Measurements from ENCODE around the gene LRRN4CL. TPM values are rescaled to one million over a fixed set of nuclear protein-coding genes. Genes with fewer than 3 reads are reported as not detected.

LRRN4CL gene
- total RNA-seq, 1 donor from 2014 or later = not detected

DNA sequence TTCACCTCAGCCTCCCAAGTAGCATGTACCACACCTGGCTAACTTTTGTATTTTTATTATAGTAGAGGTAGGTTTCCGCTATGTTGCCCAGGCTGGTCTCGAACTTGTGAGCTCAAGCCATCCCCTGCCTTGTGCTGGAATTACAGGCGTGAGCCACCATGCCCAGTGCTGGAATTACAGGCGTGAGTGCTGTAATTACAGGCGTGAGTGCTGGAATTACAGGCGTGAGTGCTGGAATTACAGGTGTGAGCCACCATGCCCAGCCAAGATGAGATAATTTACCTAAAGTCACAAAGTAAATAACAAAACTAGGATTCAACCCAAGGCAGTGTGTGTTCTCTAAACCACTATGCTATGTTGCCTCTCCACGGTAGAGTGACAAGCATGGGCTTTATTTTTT, 6.8 kb downstream of the LRRN4CL start:
- no peak for DNase-seq (ENCODE audit: low read depth)
- no peak overlapping the region for H3K4me3 ChIP-seq (ENCODE audit: low read depth, low read length)
- TF ChIP-seq, protein P1, sequence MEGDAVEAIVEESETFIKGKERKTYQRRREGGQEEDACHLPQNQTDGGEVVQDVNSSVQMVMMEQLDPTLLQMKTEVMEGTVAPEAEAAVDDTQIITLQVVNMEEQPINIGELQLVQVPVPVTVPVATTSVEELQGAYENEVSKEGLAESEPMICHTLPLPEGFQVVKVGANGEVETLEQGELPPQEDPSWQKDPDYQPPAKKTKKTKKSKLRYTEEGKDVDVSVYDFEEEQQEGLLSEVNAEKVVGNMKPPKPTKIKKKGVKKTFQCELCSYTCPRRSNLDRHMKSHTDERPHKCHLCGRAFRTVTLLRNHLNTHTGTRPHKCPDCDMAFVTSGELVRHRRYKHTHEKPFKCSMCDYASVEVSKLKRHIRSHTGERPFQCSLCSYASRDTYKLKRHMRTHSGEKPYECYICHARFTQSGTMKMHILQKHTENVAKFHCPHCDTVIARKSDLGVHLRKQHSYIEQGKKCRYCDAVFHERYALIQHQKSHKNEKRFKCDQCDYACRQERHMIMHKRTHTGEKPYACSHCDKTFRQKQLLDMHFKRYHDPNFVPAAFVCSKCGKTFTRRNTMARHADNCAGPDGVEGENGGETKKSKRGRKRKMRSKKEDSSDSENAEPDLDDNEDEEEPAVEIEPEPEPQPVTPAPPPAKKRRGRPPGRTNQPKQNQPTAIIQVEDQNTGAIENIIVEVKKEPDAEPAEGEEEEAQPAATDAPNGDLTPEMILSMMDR (conservative IDR thresholded peaks at IDR 0.05; ENCODE audit: low read depth, low read length) = no peak

DNA sequence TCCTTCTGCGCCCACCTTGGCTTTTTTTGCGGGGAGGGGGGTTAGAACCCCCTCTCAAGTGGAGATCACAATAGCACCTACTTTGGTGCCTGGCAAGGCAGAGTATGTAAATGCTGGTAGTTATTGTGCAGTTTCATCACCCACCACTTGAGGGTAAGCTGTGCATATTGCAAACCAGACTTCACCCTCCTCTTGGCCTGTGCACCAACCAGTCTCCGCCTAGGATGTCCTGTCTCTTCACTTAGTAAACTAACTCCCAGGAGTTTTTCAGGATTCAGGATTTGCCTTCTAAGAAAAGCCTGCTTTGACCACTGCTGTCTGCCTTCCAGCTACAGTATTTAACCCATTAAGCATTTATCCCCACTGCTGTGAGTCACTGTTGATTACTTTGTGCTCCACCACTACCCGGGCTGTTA, 8.5 kb downstream of the LRRN4CL start:
- peak; percentile 31 for DNase-seq (ENCODE audit: low read depth)
- no peak overlapping the region for H3K4me3 ChIP-seq (ENCODE audit: low read depth, low read length)
- TF ChIP-seq, protein P1 (conservative IDR thresholded peaks at IDR 0.05; ENCODE audit: low read depth, low read length) = peak; percentile 67

DNA sequence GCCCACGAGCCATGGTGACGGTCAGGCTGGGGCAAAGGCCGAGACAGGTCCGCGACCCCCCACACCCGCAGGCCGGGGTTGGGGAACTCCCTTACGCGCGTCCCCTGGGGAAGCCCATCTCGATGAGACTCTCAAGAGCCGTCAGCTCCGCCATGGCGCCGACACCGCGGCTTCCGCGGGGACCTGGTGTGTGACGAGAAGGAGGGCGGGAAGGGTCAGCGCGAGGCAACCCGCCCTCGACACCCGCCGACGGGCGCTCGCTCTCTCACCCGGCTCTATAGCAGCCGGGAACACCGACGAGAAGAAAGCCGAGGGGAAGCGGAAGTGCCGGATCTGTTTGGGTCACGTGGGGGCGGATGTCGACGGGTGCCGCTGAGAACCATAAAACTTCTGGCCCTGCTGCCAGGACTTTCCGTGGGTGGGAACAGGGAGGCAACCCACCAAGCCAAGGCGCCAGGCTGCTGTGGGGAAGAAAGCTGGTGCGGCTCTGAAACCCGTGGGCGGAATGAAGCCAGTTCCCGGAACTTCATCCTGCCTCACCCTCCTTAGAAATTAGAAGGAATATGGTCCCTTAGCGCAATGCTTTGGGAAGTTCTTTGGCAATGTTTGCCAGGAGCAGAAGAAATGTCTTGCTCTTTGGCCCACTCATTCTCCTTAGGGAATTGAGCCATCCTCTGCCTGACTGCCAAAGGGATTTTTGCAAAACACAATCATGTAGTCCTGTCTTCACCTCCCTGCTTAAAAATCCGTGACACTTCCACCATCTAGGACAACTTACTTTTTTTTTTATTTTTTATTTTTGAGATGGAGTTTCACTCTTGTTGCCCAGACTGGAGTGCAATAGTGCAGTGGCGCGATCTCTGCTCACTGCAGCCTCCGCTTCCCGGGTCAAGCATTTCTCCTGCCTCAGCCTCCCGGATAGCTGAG, 10.3 kb downstream of the LRRN4CL start, which contains the start of gene UBXN1:
Gene UBXN1, minus strand, starts transcription at position 304 of the 927 bp plus-strand sequence. Its CDS starts 150 bp downstream, at position 154.
- TF ChIP-seq, protein P1 (conservative IDR thresholded peaks at IDR 0.05; ENCODE audit: low read depth, low read length) = no peak
- peak within 1 kb of the TSS; percentile 99 for H3K4me3 ChIP-seq (ENCODE audit: low read depth, low read length)
- DNase-seq (ENCODE audit: low read depth) = no peak

DNA sequence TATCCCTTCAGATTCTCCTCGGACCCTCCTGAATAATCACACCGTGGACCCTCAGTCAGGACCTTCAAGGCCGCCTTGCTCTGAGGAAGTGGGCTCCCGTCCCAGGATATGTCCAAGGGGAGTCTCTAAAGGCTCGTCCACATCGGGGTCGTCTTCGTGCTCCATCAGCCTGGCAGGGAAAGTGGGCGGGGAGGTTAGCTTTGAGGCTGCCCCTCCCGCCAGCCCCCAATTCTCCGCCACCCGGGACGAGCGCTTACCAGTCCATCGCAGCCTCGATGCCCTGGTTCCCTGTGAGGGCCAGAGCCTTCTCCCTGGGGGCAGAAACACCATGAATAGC, 10.9 kb downstream of the LRRN4CL start:
- DNase-seq (ENCODE audit: low read depth) = no peak
- TF ChIP-seq, protein P1 (conservative IDR thresholded peaks at IDR 0.05; ENCODE audit: low read depth, low read length) = no peak
- H3K4me3 ChIP-seq (ENCODE audit: low read depth, low read length) = peak overlapping the region; percentile 99

DNA sequence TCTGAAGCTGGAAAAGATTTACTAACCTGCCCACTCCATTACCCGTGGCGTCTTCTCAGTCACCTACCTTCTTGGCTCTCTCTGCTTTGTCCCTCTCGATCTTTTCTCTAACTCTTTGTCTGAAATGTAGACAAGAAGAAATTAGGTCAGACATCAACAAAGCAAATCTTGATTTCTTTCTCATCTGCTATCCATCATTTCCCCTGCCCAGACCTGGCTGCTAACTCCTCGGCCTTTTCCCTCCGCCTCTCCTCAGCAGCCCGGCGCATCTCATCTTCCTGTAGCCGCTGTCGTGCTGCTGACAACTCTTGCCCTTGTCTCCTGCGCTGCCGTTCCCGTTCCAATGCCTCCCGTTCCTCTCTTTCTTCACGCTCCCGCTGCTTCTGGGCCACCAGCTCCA, 11.6 kb downstream of the LRRN4CL start:
- TF ChIP-seq, protein P1 (conservative IDR thresholded peaks at IDR 0.05; ENCODE audit: low read depth, low read length) = no peak
- peak overlapping the region; percentile 99 for H3K4me3 ChIP-seq (ENCODE audit: low read depth, low read length)

DNA sequence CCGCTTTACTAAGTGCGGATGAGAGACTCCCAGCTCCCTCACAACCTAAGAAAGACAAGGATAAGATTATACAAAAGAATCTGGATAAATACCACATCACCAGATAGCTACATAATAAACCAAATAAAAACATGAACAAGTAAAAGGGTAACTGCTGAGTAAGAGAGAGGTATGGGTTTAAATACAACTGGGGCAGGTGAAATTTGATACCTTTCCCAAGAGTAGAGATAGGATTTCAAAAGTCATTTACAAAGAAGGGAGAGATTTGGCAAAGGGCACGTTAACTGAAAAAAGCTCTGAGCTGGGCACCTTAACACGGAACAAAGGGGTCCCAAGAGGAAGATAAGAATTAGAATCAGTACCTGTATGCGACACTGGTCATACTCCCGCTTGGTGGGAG, 12.2 kb downstream of the LRRN4CL start:
- no peak for DNase-seq (ENCODE audit: low read depth)
- TF ChIP-seq, protein P1 (conservative IDR thresholded peaks at IDR 0.05; ENCODE audit: low read depth, low read length) = no peak
- H3K4me3 ChIP-seq (ENCODE audit: low read depth, low read length) = no peak overlapping the region

More for the DNA sequence above, 11.6 kb downstream of the LRRN4CL start:
- DNase-seq (ENCODE audit: low read depth) = no peak

Measured in epithelial cell of proximal tubule (primary cell).